DMS153 (cell line): ENCODE results near the gene CAMTA1.
"Not testable (repeated sequence)": the region's sequence is repeated elsewhere in the genome, so short reads cannot be mapped to it uniquely, and the experiment has no call there.

Experiments used
- DNase-seq: peaks from one replicate; lab custom pipeline; 2025; lab: John Stamatoyannopoulos, UW

The CAMTA1 gene

DNA sequence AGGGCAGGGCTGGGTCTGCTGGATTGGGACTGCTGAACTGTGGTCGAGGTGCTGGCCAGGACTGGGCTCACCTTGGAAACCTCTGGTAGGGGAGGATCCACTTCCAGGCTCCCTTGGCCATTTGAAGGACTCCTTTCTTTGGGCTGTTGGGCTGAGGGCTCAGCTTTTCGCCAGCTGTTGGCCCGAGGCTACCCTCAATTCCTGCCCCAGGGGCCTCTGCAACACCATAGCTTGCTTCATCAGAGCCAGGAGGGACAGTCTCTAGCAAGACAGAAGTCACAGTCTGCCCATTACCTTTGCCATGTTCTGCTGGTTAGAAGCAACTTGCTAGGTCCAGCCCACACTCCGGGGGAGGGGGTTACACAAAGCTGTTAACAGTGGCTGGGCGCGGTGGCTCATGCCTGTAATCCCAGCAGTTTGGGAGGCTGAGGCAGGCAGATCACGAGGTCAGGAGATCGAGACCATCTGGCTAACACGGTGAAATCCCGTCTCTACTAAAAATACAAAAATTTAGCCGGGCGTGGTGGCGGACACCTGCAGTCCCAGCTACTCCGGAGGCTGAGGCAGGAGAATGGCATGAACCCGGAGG, 25.0 kb downstream of the CAMTA1 start:
- DNase-seq: not testable (repeated sequence)

DNA sequence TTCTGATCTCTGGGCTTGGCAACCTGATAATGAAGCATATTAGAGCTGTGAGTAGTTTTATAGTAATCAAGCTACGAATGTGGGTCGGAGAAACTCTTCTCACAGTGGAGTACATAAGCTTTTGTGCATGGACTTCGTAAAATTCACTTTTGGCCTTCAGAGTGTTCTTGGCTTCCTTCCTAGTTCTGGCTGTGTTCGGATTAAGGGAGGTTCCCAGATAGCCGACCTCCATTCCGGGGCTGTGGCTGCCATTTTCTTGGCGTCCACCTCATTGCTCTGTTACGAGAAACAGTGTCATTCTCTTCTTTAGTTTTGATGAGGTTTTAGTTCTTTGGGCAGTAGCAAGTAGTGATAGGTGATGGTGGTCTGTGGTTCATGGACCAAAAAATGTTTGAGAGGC, 26.3 kb downstream of the CAMTA1 start:
- DNase-seq: no peak

DNA sequence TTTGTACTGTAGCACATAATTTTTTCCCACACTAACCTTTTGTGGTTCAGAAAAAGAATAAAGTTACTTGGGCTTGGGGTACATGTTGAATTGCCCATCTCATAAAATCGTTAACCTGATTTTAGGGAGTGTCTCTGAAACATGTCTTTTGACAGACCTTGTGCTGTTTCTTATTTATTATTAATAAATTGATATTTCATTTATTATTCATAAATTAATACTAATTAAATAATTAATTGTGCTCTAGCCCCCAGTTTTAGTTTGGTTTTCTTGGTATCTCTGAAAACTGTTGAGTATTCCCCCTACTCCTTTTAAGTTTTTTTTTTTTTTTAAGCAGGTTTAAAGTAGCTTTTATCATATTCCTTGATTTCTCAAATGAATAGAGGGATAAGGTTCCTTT, 27.9 kb downstream of the CAMTA1 start:
- no peak for DNase-seq

GRCh38 chr1:6815726-6816125, 30.5 kb downstream of the CAMTA1 start:
- no peak for DNase-seq

DNA sequence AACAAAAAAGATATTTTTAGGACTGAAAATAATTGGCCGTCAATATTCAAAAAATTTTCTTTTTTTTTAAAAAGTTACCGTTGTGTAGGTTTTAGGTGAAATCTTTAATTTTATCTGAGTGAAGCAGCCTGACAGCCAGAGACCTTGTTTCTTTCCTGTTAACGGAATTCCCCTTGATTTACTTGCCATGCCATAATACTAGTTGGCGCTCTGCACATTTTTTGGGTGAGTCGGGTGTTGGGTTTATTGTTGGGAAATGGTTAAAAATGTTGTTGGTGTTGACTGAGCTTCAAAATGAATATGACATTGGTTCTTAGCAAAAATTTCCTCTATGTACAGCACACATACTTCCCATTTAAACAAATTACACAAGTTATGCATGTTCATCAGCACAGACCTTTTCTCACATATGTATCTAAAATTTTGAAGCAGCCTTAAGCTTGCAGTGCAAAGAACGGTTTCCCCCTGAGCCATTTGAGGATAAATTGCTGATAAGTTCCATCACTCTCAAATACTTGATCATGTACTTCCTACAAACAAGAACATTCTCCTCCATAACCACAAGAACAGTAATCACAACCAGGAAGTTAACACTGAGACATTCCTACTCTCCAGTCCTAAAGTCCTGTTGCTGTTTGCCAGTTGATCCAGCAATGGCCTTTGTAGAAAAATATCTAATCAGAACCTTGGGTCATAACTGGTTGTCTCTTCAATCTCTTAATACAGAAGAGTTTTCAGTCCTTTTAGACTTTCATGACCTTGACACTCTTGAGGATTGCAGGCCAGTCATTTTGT, 34.2 kb downstream of the CAMTA1 start:
- DNase-seq: no peak

GRCh38 chr1:6820899-6821298, 35.6 kb downstream of the CAMTA1 start:
- DNase-seq: no peak

GRCh38 chr1:6822530-6823359, 37.5 kb downstream of the CAMTA1 start:
- peak; percentile 83 for DNase-seq

- no peak for DNase-seq
These were observed 38.5 kb downstream of the CAMTA1 start for GRCh38 chr1:6823793-6824192.

DNA sequence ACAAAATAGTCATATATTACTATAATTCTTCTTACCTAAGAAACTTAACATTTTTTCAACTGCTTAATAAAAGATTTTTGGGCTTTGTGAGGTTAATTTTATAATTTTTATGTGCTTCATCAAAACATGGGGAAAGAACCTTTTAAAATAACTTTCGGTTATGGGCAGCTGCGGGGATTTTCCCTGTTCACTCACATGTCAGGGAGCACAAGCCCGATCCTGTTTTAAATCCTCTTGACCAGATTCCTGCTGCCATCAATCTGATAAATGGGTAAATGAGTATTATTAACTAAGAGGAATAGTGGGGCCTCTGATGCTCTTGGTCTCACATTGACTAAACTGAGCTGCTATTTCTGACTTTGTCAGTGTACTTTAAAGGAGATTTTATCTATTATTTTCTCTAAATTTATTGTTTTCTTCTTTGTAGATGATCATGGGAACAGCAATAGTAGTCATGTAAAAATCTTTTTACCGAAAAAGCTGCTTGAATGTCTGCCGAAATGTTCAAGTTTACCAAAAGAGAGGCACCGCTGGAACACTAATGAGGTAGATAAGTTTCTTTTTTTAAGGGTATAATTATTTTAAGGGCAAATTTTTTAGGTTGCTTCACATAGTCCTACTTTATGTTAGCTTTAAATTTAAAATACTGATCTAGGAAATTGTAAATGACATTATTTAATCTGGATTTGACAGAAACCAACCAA, 39.6 kb downstream of the CAMTA1 start:
- no peak for DNase-seq

DNA sequence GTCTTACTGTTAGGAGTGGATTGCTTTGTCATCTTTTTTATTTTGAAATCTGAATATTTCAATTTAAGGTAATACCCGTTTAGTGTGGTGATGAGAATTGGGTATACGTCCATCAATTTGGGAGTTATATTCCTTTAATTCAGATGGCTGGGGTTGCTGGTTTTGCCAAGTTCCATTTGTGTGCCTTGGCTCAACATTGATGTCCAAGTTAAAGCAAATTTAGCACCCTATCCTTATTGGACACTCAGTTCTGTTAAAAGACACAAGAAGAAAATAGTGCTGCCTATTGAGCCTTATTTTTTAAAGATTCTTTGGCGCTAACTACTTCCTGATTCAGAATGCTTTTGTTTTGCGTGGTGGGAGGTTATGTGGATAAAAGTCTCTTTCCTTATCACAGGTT, 40.6 kb downstream of the CAMTA1 start:
- DNase-seq: no peak

DNA sequence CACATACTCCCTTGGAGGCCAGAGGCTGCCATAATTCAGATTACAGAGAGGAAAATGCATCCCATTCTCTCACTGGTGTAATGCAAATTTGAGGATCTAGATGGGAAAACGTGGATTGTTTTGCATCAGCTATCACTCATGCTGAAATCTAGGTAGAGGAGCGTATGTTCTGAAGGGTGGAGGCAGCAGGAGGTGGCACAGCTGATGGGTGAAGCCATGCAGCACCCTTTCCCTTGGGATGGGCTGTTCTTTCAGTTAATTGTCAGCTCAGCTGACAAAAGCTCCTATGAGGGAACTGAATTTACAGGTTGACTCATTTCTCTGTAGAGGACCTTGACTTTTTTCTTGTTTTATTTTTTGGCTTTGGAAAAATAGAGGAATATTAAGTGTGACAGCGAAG, 41.8 kb downstream of the CAMTA1 start:
- DNase-seq: no peak

DNA sequence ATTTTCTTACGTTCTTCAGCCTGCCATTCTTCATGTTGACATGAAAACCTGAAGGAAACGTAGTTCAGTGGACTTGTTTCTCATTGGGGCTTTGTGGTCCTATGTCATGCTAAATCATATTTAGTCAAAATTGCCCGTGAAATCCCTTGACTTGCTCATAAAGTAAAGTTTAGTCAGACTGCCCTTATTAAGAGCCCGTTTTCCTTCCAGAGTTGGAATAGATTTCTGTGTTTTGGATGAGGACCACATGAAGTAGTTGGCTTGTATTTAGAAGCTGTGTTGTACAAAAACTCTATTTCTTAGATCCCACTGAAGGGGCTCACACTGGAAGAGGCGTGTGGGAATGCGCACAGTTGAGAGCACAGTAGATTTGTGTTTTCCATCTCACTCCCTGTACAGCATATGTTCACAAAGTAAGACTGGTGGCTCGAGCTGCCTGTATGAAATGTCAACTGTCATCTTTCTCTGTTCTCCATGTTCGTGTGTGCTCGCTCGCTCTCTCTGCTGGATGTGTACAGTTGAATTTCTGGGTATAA, 42.4 kb downstream of the CAMTA1 start:
- DNase-seq: no peak

DNA sequence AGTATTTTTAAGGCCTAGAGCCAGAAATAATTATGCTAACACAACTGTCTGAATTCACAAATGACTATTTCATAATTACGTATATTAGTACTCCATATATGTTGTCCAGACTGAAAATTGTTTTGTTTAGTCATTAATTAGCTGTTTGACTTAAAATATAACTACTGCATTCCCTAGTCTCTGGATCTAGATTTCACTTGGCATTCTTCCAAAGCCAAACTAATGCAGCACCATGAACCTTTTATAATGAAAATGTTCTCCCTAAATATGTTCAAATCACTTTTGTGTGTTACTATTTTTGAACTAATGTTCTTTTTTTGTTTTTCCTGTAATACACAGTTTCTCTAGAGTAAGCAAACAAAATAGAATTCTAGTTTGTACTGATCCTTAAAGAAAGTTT, 46.1 kb downstream of the CAMTA1 start:
- no peak for DNase-seq

DNA sequence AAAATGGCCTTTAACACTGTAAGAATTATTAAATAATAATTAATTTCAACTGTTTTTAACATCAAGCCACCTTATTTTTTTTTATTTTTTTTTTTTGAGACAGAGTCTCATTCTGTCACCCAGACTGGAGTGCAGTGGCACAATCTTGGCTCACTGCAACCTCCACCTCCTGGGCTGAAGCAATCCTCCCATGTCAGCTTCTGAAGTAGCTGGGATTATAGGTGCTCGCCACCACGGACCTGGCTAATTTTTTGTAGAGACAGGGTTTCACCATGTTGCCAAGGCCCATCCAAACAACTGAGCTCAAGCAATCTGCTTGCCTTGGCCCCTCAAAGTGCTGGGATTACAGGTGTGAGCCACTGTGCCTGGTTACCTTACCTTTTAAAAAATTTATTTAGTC, 46.8 kb downstream of the CAMTA1 start:
- not testable (repeated sequence) for DNase-seq

GRCh38 chr1:6832531-6833188, 47.4 kb downstream of the CAMTA1 start:
- DNase-seq: peak; percentile 80

GRCh38 chr1:6833804-6834203, 48.5 kb downstream of the CAMTA1 start:
- DNase-seq: no peak

- no peak for DNase-seq
These were observed 49.1 kb downstream of the CAMTA1 start for GRCh38 chr1:6834366-6834765.

- DNase-seq: no peak
These were observed 49.9 kb downstream of the CAMTA1 start for GRCh38 chr1:6835139-6835538.

DNA sequence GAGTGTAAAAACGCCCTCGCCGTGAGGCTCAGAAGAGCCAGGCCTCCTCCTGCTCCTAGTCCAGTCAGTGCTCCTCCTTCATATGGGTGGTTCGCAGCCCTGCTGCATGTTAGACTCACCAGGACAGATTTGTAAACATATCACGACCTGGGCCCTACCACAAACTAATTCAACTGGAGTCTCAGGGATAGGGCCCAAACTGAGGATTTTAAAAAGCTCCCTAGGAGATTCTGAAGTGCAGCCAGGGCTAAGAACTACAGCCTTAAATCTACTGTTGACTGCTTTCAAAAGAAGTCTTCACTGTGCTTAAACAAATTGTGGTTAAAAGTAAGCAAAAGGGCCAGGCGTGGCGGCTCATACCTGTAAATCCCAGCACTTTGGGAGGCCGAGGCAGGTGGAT, 57.0 kb downstream of the CAMTA1 start:
- DNase-seq: no peak

GRCh38 chr1:6845786-6846185, 60.5 kb downstream of the CAMTA1 start:
- not testable (repeated sequence) for DNase-seq

DNA sequence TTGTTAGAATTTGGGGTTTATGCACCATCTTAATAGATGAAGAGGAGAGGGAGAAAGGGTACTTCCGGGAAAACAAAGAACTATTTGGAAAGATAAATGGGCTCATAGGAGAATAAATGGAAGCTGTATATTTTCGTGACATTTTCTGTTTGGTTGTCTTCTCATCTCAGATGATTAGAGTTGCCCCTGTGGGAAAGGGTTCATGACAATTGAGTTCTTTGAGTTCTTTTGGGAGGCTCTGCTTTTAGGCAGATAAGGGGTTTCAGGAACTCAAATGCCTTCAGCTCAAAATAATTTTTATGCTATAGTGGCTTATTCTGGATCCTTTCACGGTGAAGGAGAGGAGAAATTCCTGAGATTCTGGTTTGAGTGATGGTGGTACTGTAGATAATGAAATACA, 63.6 kb downstream of the CAMTA1 start:
- no peak for DNase-seq

GRCh38 chr1:6850537-6850936, 65.3 kb downstream of the CAMTA1 start:
- no peak for DNase-seq
